Measurements from ENCODE around the gene CCHCR1.

DNA sequence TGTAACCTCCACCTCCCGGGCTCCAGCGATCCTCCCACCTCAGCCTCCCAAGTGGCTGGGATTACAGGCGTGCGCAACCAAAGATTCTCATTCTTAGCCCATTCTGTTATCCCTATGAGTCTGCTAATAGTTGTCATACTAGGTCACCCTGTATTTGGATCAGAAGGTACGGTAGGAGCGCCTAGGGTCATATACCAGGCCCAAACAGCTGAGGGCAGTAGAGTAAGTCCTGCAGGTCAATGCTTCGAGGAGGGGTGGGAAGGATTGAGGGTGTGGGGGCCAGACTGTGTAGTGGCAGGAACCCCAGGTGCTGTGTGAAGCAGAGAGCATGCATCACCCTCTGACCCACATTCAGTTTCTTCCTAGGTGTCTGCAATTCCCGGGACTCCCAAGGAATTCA is 35.6 kb upstream of the CCHCR1 start:
- TF ChIP-seq MEF2A (IDR thresholded peaks at IDR 0.05; ENCODE audit: control insufficient read depth, low read depth, low read length) (no peak), DMBX1 (CRISPR knock-in tag; IDR thresholded peaks at IDR 0.05; ENCODE audit: borderline replicate concordance) (no peak), HMG20A (CRISPR knock-in tag; conservative IDR thresholded peaks at IDR 0.05) (no peak), SP1 (CRISPR knock-in tag; IDR thresholded peaks at IDR 0.05) (no peak), BACH1 (tag; IDR thresholded peaks at IDR 0.05) (no peak), POLR3A (IDR thresholded peaks at IDR 0.05; ENCODE audit: borderline replicate concordance, extremely low read depth, insufficient read depth, insufficient read length) (no peak), EZH2 (IDR thresholded peaks at IDR 0.05; ENCODE audit: borderline replicate concordance, low read depth, low read length) (no peak), JUN (IDR thresholded peaks at IDR 0.05; ENCODE audit: borderline replicate concordance, low read depth, low read length) (no peak), JUN (CRISPR knock-in tag; IDR thresholded peaks at IDR 0.05; ENCODE audit: borderline replicate concordance) (no peak), MYBL2 (IDR thresholded peaks at IDR 0.05; ENCODE audit: low read depth) (no peak), MYBL2 (CRISPR knock-in tag; IDR thresholded peaks at IDR 0.05; ENCODE audit: borderline replicate concordance) (no peak)
- TF ChIP-seq, protein P1, sequence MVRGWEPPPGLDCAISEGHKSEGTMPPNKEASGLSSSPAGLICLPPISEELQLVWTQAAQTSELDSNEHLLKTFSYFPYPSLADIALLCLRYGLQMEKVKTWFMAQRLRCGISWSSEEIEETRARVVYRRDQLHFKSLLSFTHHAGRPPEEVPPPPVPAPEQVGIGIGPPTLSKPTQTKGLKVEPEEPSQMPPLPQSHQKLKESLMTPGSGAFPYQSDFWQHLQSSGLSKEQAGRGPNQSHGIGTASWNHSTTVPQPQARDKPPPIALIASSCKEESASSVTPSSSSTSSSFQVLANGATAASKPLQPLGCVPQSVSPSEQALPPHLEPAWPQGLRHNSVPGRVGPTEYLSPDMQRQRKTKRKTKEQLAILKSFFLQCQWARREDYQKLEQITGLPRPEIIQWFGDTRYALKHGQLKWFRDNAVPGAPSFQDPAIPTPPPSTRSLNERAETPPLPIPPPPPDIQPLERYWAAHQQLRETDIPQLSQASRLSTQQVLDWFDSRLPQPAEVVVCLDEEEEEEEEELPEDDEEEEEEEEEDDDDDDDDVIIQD (CRISPR knock-in tag; IDR thresholded peaks at IDR 0.05), result no peak
